OCI-M1 (cell line): ENCODE measurements around the gene EXOC6B.

Experiments
- DNase-seq: peaks from one replicate; lab custom pipeline; 2025; lab: John Stamatoyannopoulos, UW

EXOC6B gene

GRCh38 chr2:72350852-72351251, 475.0 kb downstream of the EXOC6B start:
- no peak for DNase-seq

- no peak for DNase-seq
Observed at GRCh38 chr2:72349016-72349415, 476.8 kb downstream of the EXOC6B start.

- no peak for DNase-seq
Observed at GRCh38 chr2:72347081-72347480, 478.8 kb downstream of the EXOC6B start.

GRCh38 chr2:72341639-72342038, 484.2 kb downstream of the EXOC6B start:
- DNase-seq = no peak

- DNase-seq = no peak
Observed at GRCh38 chr2:72340665-72341064, 485.2 kb downstream of the EXOC6B start.

GRCh38 chr2:72338076-72338475, 487.8 kb downstream of the EXOC6B start:
- no peak for DNase-seq

- no peak for DNase-seq
Observed at GRCh38 chr2:72332720-72333119, 493.1 kb downstream of the EXOC6B start.

- DNase-seq = no peak
Observed at GRCh38 chr2:72330652-72331051, 495.2 kb downstream of the EXOC6B start.

GRCh38 chr2:72326759-72327158, 499.1 kb downstream of the EXOC6B start:
- DNase-seq = no peak

GRCh38 chr2:72325592-72326422, 500.0 kb downstream of the EXOC6B start:
- peak; percentile 49 for DNase-seq

- DNase-seq = no peak
Observed at GRCh38 chr2:72316774-72317173, 509.1 kb downstream of the EXOC6B start.

- no peak for DNase-seq
Observed at GRCh38 chr2:72300147-72300684, 525.6 kb downstream of the EXOC6B start.

- DNase-seq = no peak
Observed at GRCh38 chr2:72293620-72294019, 532.2 kb downstream of the EXOC6B start.

- DNase-seq = no peak
Observed at GRCh38 chr2:72292433-72292832, 533.4 kb downstream of the EXOC6B start.

GRCh38 chr2:72291059-72291458, 534.8 kb downstream of the EXOC6B start:
- no peak for DNase-seq

- no peak for DNase-seq
Observed at GRCh38 chr2:72289736-72290135, 536.1 kb downstream of the EXOC6B start.

GRCh38 chr2:72289283-72289682, 536.5 kb downstream of the EXOC6B start:
- no peak for DNase-seq

GRCh38 chr2:72278046-72278445, 547.8 kb downstream of the EXOC6B start:
- no peak for DNase-seq

- DNase-seq = no peak
Observed at GRCh38 chr2:72276876-72277275, 549.0 kb downstream of the EXOC6B start.

- no peak for DNase-seq
Observed at GRCh38 chr2:72276356-72276755, 549.5 kb downstream of the EXOC6B start.

- no peak for DNase-seq
Observed at GRCh38 chr2:72275084-72275483, 550.7 kb downstream of the EXOC6B start.

- DNase-seq = no peak
Observed at GRCh38 chr2:72274380-72274797, 551.4 kb downstream of the EXOC6B start.

GRCh38 chr2:72273384-72273783, 552.4 kb downstream of the EXOC6B start:
- no peak for DNase-seq
